Gastroesophageal sphincter (tissue), 4 donors: ENCODE results near the gene TSHR. TPM values are rescaled to one million over a fixed set of nuclear protein-coding genes. Genes with fewer than 3 reads are reported as not detected.
"Not testable (repeated sequence)": the region's sequence is repeated elsewhere in the genome, so short reads cannot be mapped to it uniquely, and the experiment has no call there.

ENCODE experiments used
- ATAC-seq: fragments of 150-250 bp; one replicate; pipeline ENCODE4 v1.9.1; 2016; ENCODE audit warnings: mild to moderate bottlenecking, moderate library complexity
- H3K27ac ChIP-seq, 4 donors: fragments of 200-600 bp; sonication (generic) in 3 of 4; 1 replicate in 3 of 4; 2 replicates in 1 of 4; pipeline ENCODE4 v1.5.1; 2016 to 2019
- H3K27me3 ChIP-seq: fragments of 200-600 bp; sonication (generic); one replicate; pipeline ENCODE4 v1.5.1; 2019
- H3K36me3 ChIP-seq, 2 donors: fragments of 200-600 bp; sonication (generic); one replicate each; pipeline ENCODE4 v1.5.1; 2019; ENCODE audit warnings: control low read depth in 1 of 2
- H3K4me1 ChIP-seq, 3 donors: fragments of 200-600 bp; sonication (generic); 1 replicate in 2 of 3; 2 replicates in 1 of 3; pipeline ENCODE4 v1.5.1; 2016 to 2019; ENCODE audit warnings: control low read depth in 2 of 3
- H3K4me3 ChIP-seq, 2 donors: fragments of 200-600 bp; sonication (generic); one replicate each; pipeline ENCODE4 v1.5.1; 2019; ENCODE audit warnings: mild to moderate bottlenecking in 1 of 2, moderate library complexity in 1 of 2
- H3K9me3 ChIP-seq, 3 donors: fragments of 200-600 bp; sonication (generic); one replicate each; pipeline ENCODE4 v1.5.1; 2017 to 2019; ENCODE audit warnings: control low read depth in 2 of 3
- EP300 ChIP-seq: sonication (generic); formaldehyde crosslinking; IDR thresholded peaks from one replicate; pipeline ENCODE4 v1.6.1; 2017; ENCODE audit warnings: antibody characterized with exemption, mild to moderate bottlenecking
- POLR2A ChIP-seq, 2 donors: fragments of 450-650 bp; IDR thresholded peaks; one replicate each; pipeline ENCODE4 v1.6.1; 2017; ENCODE audit warnings: antibody characterized with exemption in 2 of 2, mild to moderate bottlenecking in 2 of 2, moderate library complexity in 1 of 2
- POLR2AphosphoS5 ChIP-seq: sonication (generic); formaldehyde crosslinking; IDR thresholded peaks from one replicate; pipeline ENCODE4 v1.6.1; 2017; ENCODE audit warnings: antibody characterized with exemption
- WGBS, 2 donors: methylation state at CpG; one replicate each; pipeline ENCODE4 v1.1.5; 2018; ENCODE audit warnings: low coverage in 1 of 2; 5-methylcytosine and 5-hydroxymethylcytosine counted together
- total RNA-seq, 4 donors: library from RNA; depleted of rRNA; stranded (reverse); fragments of >200 nt; gene quantifications; one replicate each; pipeline ENCODE4 v1.1.0, GENCODE V29; 2016
- TF ChIP-seq, protein P1 (sequence below), 4 experiments: fragments of 200-600 bp in 2 of 4; fragments of 450-650 bp in 2 of 4; sonication (generic) in 1 of 4; IDR thresholded peaks; one replicate each; pipeline ENCODE4 v1.5.1; 2017 to 2019; ENCODE audit warnings: antibody characterized with exemption in 4 of 4, mild to moderate bottlenecking in 2 of 4, moderate library complexity in 2 of 4

Gene TSHR
- total RNA-seq, 4 donors from 2014 or later: 0.08 TPM; not detected in 3

DNA sequence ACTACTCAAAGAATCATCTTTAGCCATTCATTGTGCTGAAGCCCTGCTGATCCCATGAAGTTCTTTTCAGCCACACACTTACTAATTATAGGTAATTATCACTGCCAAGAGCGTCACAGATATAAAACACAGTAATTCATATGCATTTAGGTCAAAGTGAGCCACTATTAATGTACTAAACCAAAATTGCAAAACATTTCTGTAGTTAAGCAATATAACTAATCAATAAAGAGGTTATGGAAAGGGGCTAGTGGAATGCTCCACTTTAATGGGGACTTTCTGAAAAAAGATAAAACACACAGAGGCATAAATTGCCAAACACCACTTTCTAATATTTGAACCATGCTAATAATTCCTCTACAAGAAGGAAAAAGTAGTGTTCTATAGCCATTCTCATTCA lies 7.1 kb upstream of the TSHR start:
- H3K4me1 ChIP-seq: no peaks in the 10 kb centered on the region
- 38 to 60% methylated on average over 1 of the region's 1 CpG for WGBS, 2 donors
- H3K27ac ChIP-seq: no peak overlapping the region
- no peak overlapping the region for H3K4me3 ChIP-seq
- peaks cover 20% of the 10 kb centered on the region for H3K27me3 ChIP-seq
- no peak for TF ChIP-seq POLR2A (IDR thresholded peaks at IDR 0.05)
- TF ChIP-seq POLR2AphosphoS5: no peak
- TF ChIP-seq, protein P1, sequence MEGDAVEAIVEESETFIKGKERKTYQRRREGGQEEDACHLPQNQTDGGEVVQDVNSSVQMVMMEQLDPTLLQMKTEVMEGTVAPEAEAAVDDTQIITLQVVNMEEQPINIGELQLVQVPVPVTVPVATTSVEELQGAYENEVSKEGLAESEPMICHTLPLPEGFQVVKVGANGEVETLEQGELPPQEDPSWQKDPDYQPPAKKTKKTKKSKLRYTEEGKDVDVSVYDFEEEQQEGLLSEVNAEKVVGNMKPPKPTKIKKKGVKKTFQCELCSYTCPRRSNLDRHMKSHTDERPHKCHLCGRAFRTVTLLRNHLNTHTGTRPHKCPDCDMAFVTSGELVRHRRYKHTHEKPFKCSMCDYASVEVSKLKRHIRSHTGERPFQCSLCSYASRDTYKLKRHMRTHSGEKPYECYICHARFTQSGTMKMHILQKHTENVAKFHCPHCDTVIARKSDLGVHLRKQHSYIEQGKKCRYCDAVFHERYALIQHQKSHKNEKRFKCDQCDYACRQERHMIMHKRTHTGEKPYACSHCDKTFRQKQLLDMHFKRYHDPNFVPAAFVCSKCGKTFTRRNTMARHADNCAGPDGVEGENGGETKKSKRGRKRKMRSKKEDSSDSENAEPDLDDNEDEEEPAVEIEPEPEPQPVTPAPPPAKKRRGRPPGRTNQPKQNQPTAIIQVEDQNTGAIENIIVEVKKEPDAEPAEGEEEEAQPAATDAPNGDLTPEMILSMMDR (IDR thresholded peaks at IDR 0.05): no peak
- no peak for TF ChIP-seq EP300
- H3K9me3 ChIP-seq: no peaks in the 10 kb centered on the region
- H3K36me3 ChIP-seq: no peaks in the 10 kb centered on the region
- ATAC-seq: no peak

DNA sequence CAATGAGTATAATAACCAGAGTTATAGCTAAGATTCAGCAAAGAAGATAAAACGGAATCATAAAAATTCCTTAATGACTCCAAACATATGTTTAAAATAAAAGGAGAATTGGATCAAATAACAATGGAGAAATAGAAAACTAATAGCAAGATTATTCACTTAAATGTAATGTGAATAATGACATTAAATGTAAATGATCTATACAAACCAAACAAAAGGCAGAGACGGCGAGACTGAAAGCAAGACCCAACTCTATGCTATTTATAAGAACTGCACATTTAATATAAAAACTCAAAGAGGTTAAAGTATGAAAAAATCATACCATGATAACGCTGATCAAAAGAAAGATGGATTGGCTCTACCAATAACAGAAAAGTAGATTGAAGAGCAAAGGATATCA lies 3.9 kb upstream of the TSHR start:
- Histone ChIP-seq H3K4me3 (no peak overlapping the region), H3K4me1 (peaks cover 0 to 15% (median 7%) of the 10 kb centered on the region in 3 donors), H3K27me3 (peaks cover 30% of the 10 kb centered on the region), H3K27ac (no peak overlapping the region), H3K36me3 (no peaks in the 10 kb centered on the region), H3K9me3 (no peaks in the 10 kb centered on the region)
- TF ChIP-seq, protein P1 (IDR thresholded peaks at IDR 0.05): no peak
- 78 to 79% methylated on average over 3 to 4 of the region's 4 CpGs for WGBS, 2 donors
- ATAC-seq: no peak

DNA sequence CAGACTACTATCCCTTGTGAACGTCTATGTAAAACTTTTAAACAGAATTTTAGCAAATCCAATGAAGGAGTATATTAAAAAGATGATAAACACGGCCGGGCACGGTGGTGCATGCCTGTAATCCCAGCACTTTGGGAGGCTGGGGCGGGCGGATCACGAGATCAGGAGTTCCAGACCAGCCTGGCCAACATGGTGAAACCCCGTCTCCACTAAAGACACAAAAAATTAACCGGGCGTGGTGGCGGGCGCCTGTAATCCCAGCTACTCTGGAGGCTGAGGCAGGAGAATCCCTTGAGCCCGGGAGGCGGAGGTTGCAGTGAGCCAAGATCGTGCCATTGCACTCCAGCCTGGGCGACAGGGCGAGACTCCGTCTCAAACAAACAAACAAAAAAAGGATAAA lies 2.2 kb upstream of the TSHR start:
- H3K27ac ChIP-seq, ATAC-seq: not testable (repeated sequence)

DNA sequence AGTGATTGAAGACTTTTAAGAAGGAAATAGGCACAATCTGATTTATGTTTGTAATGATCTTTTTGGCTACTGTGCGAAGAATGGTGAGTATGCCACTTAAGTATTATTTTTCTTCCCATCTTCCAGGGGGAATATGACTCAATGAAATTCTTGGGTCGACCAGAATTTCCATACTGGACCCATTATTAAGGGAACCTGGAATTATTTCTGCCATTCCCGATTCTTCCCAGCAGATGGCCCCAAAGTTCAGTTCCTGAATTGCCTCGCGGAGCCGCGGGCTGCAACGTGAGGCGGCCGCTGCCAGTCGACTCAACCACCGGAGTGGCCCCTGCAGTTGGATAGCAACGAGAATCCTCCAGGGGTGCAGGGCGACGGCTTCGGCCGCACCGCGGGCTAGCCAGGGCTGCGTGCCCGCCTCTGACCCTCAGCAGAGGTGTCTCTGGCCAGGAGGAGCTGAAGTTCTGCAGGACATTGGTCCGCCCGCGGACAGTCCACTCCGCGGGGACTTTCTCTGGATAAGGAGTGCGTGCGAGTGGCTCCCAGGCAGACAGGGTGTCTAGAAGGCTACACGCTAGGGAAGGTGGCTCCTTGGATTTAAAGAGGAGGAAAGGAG lies 628 bp upstream of the TSHR start:
- Histone ChIP-seq H3K27ac (no peak overlapping the region), H3K27me3 (peaks cover 20% of the 10 kb centered on the region), H3K9me3 (no peaks in the 10 kb centered on the region), H3K36me3 (no peaks in the 10 kb centered on the region), H3K4me1 (peaks cover 0 to 15% (median 7%) of the 10 kb centered on the region in 3 donors), H3K4me3 (peak overlapping the region; percentile 17 to 54)
- no peak for TF ChIP-seq POLR2A (IDR thresholded peaks at IDR 0.05)
- TF ChIP-seq POLR2AphosphoS5: no peak
- TF ChIP-seq, protein P1 (IDR thresholded peaks at IDR 0.05): peak; percentile 72 to 88 (median 79)
- ATAC-seq: peak; percentile 91
- WGBS, 2 donors: 2 to 10% methylated on average over 1 to 3 of the region's 29 CpGs

More for the DNA sequence above, 2.2 kb upstream of the TSHR start:
- not testable (repeated sequence) for H3K36me3 ChIP-seq, H3K4me3 ChIP-seq, H3K9me3 ChIP-seq
- Histone ChIP-seq H3K4me1 (peaks cover 0 to 15% (median 7%) of the 10 kb centered on the region in 3 donors), H3K27me3 (peaks cover 24% of the 10 kb centered on the region)
- WGBS, 2 donors: 81 to 84% methylated on average over 15 to 17 of the region's 18 CpGs

DNA sequence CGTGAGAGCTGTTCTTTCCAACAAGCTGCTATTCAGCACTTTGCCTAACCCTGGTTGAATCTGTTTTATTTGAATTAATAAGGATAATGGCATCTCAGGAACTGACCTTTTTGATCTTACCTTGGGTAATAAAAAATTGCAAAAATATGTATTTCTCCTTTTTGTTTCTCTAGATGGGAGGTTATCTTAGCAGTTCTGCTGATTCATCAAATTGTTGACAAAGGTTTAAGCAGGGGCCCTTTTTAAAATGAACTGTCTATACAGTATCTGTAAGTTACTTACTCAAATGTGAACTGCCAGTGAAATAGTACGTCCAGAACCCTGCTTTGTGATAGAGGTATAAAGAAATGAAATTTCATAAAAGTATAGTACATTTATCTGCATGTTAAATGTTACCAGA lies 681 bp downstream of the TSHR start:
- Histone ChIP-seq H3K27ac (no peak overlapping the region), H3K4me1 (peaks cover 0 to 15% (median 7%) of the 10 kb centered on the region in 3 donors), H3K27me3 (peaks cover 20% of the 10 kb centered on the region), H3K36me3 (no peaks in the 10 kb centered on the region), H3K4me3 (no peak overlapping the region), H3K9me3 (no peaks in the 10 kb centered on the region)
- 91 to 94% methylated on average over 2 of the region's 2 CpGs for WGBS, 2 donors
- no peak for ATAC-seq
- TF ChIP-seq EP300: no peak
- TF ChIP-seq, protein P1 (IDR thresholded peaks at IDR 0.05): no peak
- no peak for TF ChIP-seq POLR2A (IDR thresholded peaks at IDR 0.05)
- TF ChIP-seq POLR2AphosphoS5: no peak
